GM19023 (cell line): ENCODE results near the gene ZNF808.
"Not testable (repeated sequence)": the region's sequence is repeated elsewhere in the genome, so short reads cannot be mapped to it uniquely, and the experiment has no call there.

Experiments
- ATAC-seq: cut with Tn5 transposase; IDR thresholded peaks from one replicate; pipeline ENCODE4 v1.9.1; 2021; ENCODE audit warnings: mild to moderate bottlenecking, moderate library complexity; ENCODE audit not compliant: unreplicated experiment

ZNF808 gene

DNA sequence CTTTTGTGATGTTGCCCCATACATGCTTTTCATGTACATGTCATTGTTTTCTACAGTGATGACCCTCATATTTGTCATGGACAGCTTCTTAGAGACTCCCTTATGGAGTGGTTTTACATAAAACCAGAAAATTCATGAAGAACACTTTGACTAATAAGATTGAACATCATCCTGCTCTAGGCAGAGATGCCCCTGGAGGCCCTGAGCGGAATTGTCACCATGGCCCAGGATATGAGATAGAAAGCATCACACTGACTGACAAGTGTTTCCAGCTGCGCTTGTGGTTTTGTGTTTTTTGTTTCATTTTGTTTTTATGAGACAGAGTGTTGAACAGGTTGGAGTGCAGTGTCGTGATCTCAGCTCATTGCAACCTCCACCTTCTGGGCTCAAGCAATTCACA lies 64.8 kb downstream of the ZNF808 start:
- ATAC-seq, result no peak

DNA sequence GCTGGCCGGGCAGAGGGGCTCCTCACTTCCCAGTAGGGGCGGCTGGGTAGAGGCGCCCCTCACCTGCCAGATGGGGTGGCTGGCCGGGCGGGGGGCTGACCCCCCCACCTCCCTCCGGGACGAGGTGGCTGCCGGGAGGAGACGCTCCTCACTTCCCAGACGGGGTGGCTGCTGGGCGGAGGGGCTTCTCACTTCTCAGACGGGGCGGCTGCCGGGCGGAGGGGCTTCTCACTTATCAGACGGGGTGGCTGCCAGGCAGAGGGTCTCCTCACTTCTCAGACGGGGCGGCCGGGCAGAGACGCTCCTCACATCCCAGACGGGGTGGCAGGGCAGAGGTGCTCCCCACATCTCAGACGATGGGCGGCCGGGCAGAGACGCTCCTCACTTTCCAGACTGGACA lies 66.0 kb downstream of the ZNF808 start:
- not testable (repeated sequence) for ATAC-seq

DNA sequence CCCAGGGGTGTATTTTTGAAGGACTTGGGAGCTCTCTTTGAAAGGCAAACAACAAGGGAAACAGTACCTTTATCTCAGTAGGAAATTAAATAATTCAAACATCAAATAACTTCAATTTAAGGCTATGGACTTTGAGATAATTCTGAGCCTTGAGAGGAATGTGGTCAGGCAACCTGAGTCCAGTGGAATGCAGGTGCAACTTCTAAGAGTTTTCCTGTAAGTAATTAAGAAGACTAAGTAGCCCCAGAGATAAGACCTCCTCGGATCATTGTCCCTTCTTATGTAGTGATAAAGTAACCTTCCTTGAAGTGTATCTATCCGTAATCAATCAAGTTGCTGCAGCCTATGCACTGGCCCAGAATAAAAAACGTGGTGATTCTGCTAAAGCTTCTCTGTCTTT lies 71.8 kb downstream of the ZNF808 start:
- ATAC-seq, result no peak

DNA sequence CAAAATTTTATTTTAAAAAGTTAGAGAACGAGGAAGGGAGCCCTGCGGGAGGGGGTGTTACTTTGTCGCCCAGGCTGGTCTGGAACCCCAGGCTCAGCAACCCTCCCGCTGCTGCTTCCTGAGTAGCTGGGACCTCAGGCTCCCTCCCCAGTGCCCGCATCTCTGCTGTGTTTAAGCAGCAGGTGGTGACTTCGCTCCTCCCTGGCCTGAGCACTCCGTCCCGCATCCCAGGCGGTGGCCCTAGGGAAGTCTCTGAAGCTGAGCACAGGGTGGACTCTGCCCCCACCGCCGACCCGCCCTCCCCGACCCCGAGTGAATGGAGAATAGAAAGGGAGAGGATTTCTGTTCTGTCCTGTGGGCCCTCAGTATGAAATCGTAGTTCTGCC lies 73.2 kb downstream of the ZNF808 start:
- peak; percentile 10 for ATAC-seq

- ATAC-seq, result peak; percentile 97
Measured at GRCh38 chr19:52601025-52601973, 73.8 kb downstream of the ZNF808 start.

DNA sequence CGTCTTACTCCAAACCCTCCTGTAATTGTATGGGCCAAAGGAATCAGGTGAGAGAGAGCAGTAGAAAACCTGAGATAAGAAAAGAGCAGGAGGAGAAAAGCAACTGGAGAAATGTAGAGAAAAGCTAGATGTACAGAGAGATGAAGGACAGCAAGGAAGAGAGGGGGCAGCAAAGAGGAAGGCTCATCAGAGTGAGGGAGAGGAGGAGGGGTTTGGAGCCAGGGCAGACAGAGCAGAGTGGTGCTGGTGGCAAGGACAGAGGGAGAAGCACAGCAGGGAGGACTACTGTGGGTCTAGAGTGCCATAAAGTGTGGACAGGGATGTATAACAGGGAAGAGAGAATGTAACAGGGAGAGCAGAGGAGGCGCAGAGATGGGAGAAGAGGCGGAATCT lies 74.5 kb downstream of the ZNF808 start:
- not testable (repeated sequence) for ATAC-seq

DNA sequence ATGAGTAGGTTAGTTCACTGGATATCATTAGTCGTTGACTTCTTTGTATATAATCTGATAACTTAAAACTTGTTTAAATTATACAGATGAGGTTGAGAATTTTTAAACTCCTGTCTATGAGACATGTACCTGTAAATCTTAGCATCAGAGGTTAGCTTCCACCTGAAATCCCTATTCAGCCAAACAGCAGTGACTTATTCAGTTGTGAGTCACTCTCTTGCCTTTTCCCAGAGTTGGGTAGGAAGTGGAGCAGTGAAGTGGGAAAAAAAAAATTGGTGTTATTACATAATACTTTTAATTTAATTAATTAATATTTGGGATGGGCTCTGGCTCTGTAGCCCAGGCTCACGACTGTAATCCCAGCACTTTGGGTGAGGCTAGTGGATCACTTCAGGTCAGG lies 75.5 kb downstream of the ZNF808 start:
- no peak for ATAC-seq

DNA sequence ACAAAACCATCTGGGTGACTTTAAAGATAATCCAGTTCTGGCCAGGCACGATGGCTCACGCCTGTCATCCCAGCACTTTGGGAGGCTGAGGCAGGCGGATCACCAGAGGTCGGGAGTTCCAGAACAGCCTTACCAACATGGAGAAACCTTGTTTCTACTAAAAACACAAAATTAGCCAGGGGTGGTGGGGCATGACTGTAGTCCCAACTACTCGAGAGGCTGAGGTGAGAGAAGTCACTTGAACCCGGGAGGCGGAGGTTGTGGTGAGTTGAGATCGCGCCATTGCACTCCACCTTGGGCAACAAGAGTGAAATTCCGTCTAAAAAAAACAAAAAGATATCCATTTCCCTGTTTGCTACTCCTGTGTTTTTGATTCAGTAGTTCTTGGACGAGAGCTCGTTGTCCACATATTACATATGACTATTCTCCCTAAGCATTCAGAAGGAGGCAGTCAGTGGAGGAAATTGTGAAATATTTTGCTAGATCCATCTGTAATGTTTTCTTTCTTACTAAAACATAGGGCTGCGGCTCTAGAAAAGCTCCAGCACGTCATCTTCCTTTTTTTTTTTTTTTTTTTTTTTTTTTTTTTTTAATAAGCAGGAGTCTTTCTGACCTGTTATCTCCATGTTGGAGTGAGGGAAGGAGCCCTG lies 76.2 kb downstream of the ZNF808 start:
- no peak for ATAC-seq
